HCT116 (cell line): ENCODE results near the gene FABP3. TPM values are rescaled to one million over a fixed set of nuclear protein-coding genes. Genes with fewer than 3 reads are reported as not detected.

Experiments
- ATAC-seq: fragments of 200-7000 bp; cut with Tn5 transposase; 2 replicates; pipeline ENCODE4 v1.9.1; 2020; ENCODE audit warnings: mild to moderate bottlenecking, moderate library complexity
- BruUV-seq: library from RNA; stranded (reverse); fragments of 400-500 nt; replicated peaks from 2 replicates; lab custom pipeline; 2021; lab: Mats Ljungman, UMichigan
- CTCF ChIA-PET: fragments of 300-600 bp; sonication (Branson Sonifier 250); formaldehyde crosslinking; loops from one replicate; lab custom pipeline; 2021; ENCODE audit warnings: antibody characterized with exemption; lab: Charles Lee
- POLR2A ChIA-PET: fragments of 300-600, 350-600 bp; sonication (Branson Sonifier 250); formaldehyde crosslinking; loops from one replicate; lab custom pipeline; 2021; ENCODE audit warnings: antibody characterized with exemption; lab: Charles Lee
- RAD21 ChIA-PET, 2 experiments: fragments of 300-600 bp; sonication (Branson Sonifier 250); formaldehyde crosslinking; loops; one replicate each; lab custom pipeline; 2023; ENCODE audit warnings: low total read pairs in 2 of 2; ENCODE audit not compliant: uncharacterized antibody in 2 of 2, unreplicated experiment in 2 of 2, low non-redundant PET in 1 of 2; lab: Charles Lee
- DNase-seq: peaks from one replicate; pipeline ENCODE4 v3.0.0-alpha.2; 2010; ENCODE audit warnings: low read depth, low spot score
- H2AFZ ChIP-seq: fragments of 200-600 bp; shearing (Covaris generic), sonication (generic); 2 replicates; pipeline ENCODE4 v1.6.1; 2017; ENCODE audit warnings: low read depth, mixed run types, mixed read lengths, antibody characterized with exemption, low read length; ENCODE audit not compliant: poor library complexity, severe bottlenecking
- H3K27ac ChIP-seq: 2 replicates; pipeline ENCODE4 v1.5.1; 2012; ENCODE audit warnings: low read depth, low read length
- H3K27me3 ChIP-seq: fragments of 200-600 bp; sonication (generic); 2 replicates; pipeline ENCODE4 v1.6.1; 2016; ENCODE audit warnings: mixed run types, low read length, mixed read lengths; ENCODE audit not compliant: insufficient read depth
- H3K36me3 ChIP-seq, 2 experiments: fragments of 200-500 bp in 1 of 2; fragments of 200-600 bp in 1 of 2; sonication (Bioruptor generic) in 1 of 2; sonication (generic) in 1 of 2; 2 replicates each; pipeline versions ENCODE4 v1.5.1 to v1.6.1; 2014 to 2016; ENCODE audit warnings: low read length in 2 of 2, inconsistent platforms in 1 of 2, mixed read lengths in 1 of 2, mixed run types in 1 of 2; ENCODE audit not compliant: insufficient read depth in 2 of 2, control insufficient read depth in 1 of 2
- H3K4me1 ChIP-seq, 2 experiments: fragments of 200-600 bp in 1 of 2; sonication (generic) in 1 of 2; 2 replicates each; pipeline versions ENCODE4 v1.5.1 to v1.6.1; 2012 to 2017; ENCODE audit warnings: low read length in 2 of 2, inconsistent platforms in 1 of 2, mild to moderate bottlenecking in 1 of 2, mixed read lengths in 1 of 2, mixed run types in 1 of 2, moderate library complexity in 1 of 2; ENCODE audit not compliant: insufficient read depth in 2 of 2, control insufficient read depth in 1 of 2
- H3K4me2 ChIP-seq: fragments of 200-600 bp; sonication (generic); 2 replicates; pipeline ENCODE4 v1.6.1; 2017; ENCODE audit warnings: mixed run types, low read length, mixed read lengths
- H3K4me3 ChIP-seq, 2 experiments: fragments of 200-600 bp in 1 of 2; sonication (generic) in 1 of 2; replicated peaks in 1 of 2; 2 replicates each; pipeline ENCODE4 v1.5.1; 2011 to 2016; ENCODE audit warnings: low read length in 2 of 2, control low read depth in 1 of 2, low read depth in 1 of 2, mild to moderate bottlenecking in 1 of 2, mixed read lengths in 1 of 2, mixed run types in 1 of 2
- H3K79me2 ChIP-seq: fragments of 200-600 bp; sonication (generic); 2 replicates; pipeline ENCODE4 v1.6.1; 2017; ENCODE audit warnings: mild to moderate bottlenecking, mixed run types, low read length, moderate library complexity, mixed read lengths; ENCODE audit not compliant: insufficient read depth
- H3K9ac ChIP-seq: fragments of 200-600 bp; sonication (generic); 2 replicates; pipeline ENCODE4 v1.6.1; 2016; ENCODE audit warnings: low read length, mixed read lengths
- H3K9me2 ChIP-seq: fragments of 200-600 bp; sonication (generic), shearing (Covaris generic); 2 replicates; pipeline ENCODE4 v1.6.1; 2017; ENCODE audit warnings: mixed run types, mild to moderate bottlenecking, moderate library complexity; ENCODE audit not compliant: insufficient read depth
- H3K9me3 ChIP-seq, 2 experiments: fragments of 200-500 bp in 1 of 2; fragments of 200-600 bp in 1 of 2; sonication (Bioruptor generic) in 1 of 2; sonication (generic) in 1 of 2; 2 replicates each; pipeline ENCODE4 v1.6.1; 2014 to 2017; ENCODE audit warnings: low read length in 2 of 2, mixed read lengths in 2 of 2, inconsistent platforms in 1 of 2, low read depth in 1 of 2, mild to moderate bottlenecking in 1 of 2, mixed run types in 1 of 2, moderate library complexity in 1 of 2; ENCODE audit not compliant: control insufficient read depth in 1 of 2, insufficient read depth in 1 of 2
- H4K20me1 ChIP-seq: fragments of 200-600 bp; sonication (generic), shearing (Covaris generic); 2 replicates; pipeline ENCODE4 v1.6.1; 2017; ENCODE audit warnings: mixed run types, mild to moderate bottlenecking, moderate library complexity; ENCODE audit not compliant: insufficient read depth
- CBX3 ChIP-seq: IDR thresholded peaks from 2 replicates; pipeline ENCODE4 v1.6.1; 2012; ENCODE audit warnings: low read depth
- EZH2 ChIP-seq: fragments of 200-600 bp; sonication (generic); IDR thresholded peaks from 2 replicates; pipeline ENCODE4 v1.6.1; 2017; ENCODE audit warnings: antibody characterized with exemption, mixed run types
- FOSL1 ChIP-seq: IDR thresholded peaks from 2 replicates; pipeline ENCODE4 v1.6.1; 2012; ENCODE audit warnings: low read depth
- POLR2A ChIP-seq: IDR thresholded peaks from 2 replicates; pipeline ENCODE4 v1.7.0; 2011; ENCODE audit warnings: borderline replicate concordance; ENCODE audit not compliant: insufficient read depth, insufficient read length; ENCODE audit errors: extremely low read depth
- POLR2AphosphoS5 ChIP-seq: IDR thresholded peaks from 2 replicates; pipeline ENCODE4 v1.6.1; 2011; ENCODE audit warnings: mild to moderate bottlenecking, low read depth, low read length, moderate library complexity
- RAD21 ChIP-seq: IDR thresholded peaks from 2 replicates; pipeline ENCODE4 v1.6.1; 2012; ENCODE audit warnings: low read depth, mild to moderate bottlenecking
- REST ChIP-seq: IDR thresholded peaks from 2 replicates; pipeline ENCODE4 v1.6.1; 2012; ENCODE audit warnings: low read depth
- ZNF274 ChIP-seq: fragments of 200-500 bp; sonication (Bioruptor generic); IDR thresholded peaks from 2 replicates; pipeline ENCODE4 v1.6.1; 2014; ENCODE audit warnings: mild to moderate bottlenecking, low read depth, low read length, inconsistent platforms
- intact Hi-C: fragments of 100-400 bp; cut with micrococcal nuclease; formaldehyde crosslinking; loops from 2 replicates; pipeline ENCODE4 v1.10.0; 2022
- total RNA-seq: library from RNA; stranded (reverse); gene quantifications from one replicate; pipeline ENCODE4 v1.2.1, GENCODE V29; 2021; ENCODE audit not compliant: unreplicated experiment
- TF ChIP-seq, protein P1 (sequence below): IDR thresholded peaks from 2 replicates; pipeline ENCODE4 v1.6.1; 2012

The FABP3 gene
- total RNA-seq, 1 experiment from 2014 or later = not detected

DNA sequence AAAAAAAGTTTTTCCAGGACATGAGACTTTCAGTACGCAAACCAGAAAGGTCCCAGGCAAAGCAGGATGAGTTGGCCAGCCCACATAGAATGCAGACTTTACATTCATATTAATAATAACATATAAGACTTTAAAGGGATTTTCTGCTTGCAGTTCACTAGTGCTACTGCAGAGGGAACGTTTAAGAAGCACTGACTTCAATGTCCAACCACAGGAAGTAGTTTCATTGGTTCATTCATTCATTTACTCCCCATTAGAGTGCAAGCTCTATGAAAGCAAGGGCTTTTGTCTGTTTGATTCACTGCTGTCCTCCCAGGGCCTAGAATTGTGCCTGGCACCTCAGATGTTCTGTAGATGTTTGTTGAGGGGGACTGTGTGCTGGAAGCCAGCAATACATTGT, 28.4 kb upstream of the FABP3 start:
- Histone ChIP-seq H3K4me1 (peaks cover 2 to 22% of the 10 kb centered on the region in 2 experiments; a peak in 2 of 4 replicates), H3K36me3 (no peaks in the 10 kb centered on the region), H3K4me3 (no peak overlapping the region), H3K27me3 (no peaks in the 10 kb centered on the region), H3K9me2 (no peaks in the 10 kb centered on the region), H3K9ac (no peak overlapping the region), H3K27ac (no peak overlapping the region), H4K20me1 (no peaks in the 10 kb centered on the region), H3K9me3 (no peaks in the 10 kb centered on the region), H2AFZ (no peak overlapping the region), H3K4me2 (no peak overlapping the region), H3K79me2 (no peaks in the 10 kb centered on the region)
- ChIA-PET RAD21 (no interaction called here), POLR2A (no interaction called here), CTCF (no interaction called here)
- DNase-seq = no peak
- no peak for ATAC-seq
- no peak for TF ChIP-seq REST
- no peak for TF ChIP-seq POLR2AphosphoS5
- no peak for TF ChIP-seq FOSL1
- no peak for TF ChIP-seq ZNF274
- no peak for TF ChIP-seq CBX3
- no peak for TF ChIP-seq POLR2A
- TF ChIP-seq, protein P1, sequence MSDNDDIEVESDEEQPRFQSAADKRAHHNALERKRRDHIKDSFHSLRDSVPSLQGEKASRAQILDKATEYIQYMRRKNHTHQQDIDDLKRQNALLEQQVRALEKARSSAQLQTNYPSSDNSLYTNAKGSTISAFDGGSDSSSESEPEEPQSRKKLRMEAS = no peak
- TF ChIP-seq RAD21 = no peak
- no peak for TF ChIP-seq EZH2
- intact Hi-C loops = no loop called here
- BruUV-seq = no TSS peak
